Mesendoderm (in vitro differentiated cells): ENCODE measurements around the gene RBFOX1.

Experiments used
- DNase-seq: peaks from one replicate; pipeline ENCODE4 v3.0.0; 2013
- H2AK5ac ChIP-seq: 2 replicates; pipeline ENCODE4 v1.6.1; 2013; ENCODE audit warnings: low read length, inconsistent platforms
- H2BK120ac ChIP-seq: 2 replicates; pipeline ENCODE4 v1.6.1; 2013; ENCODE audit warnings: low read depth, mild to moderate bottlenecking, low read length, moderate library complexity, mixed read lengths
- H2BK15ac ChIP-seq: replicated peaks from 2 replicates; pipeline ENCODE4 v1.6.1; 2013; ENCODE audit warnings: low read depth, mild to moderate bottlenecking, moderate library complexity
- H2BK5ac ChIP-seq: 2 replicates; pipeline ENCODE4 v1.6.1; 2013; ENCODE audit warnings: low read length, inconsistent platforms
- H3K18ac ChIP-seq: 2 replicates; pipeline ENCODE4 v1.6.1; 2013; ENCODE audit warnings: mild to moderate bottlenecking, low read length, mixed read lengths
- H3K23ac ChIP-seq: one replicate; pipeline ENCODE4 v1.6.1; 2013; ENCODE audit warnings: low read length
- H3K27ac ChIP-seq: 2 replicates; pipeline ENCODE4 v1.5.1; 2013; ENCODE audit warnings: low read depth, mild to moderate bottlenecking, inconsistent platforms, low read length, moderate library complexity
- H3K27me3 ChIP-seq: 2 replicates; pipeline ENCODE4 v1.6.1; 2013; ENCODE audit warnings: low read length, control low read depth, mild to moderate bottlenecking, inconsistent platforms; ENCODE audit not compliant: insufficient read depth, poor library complexity
- H3K36me3 ChIP-seq: 2 replicates; pipeline ENCODE4 v1.6.1; 2013; ENCODE audit warnings: low read length, inconsistent platforms; ENCODE audit not compliant: control insufficient read depth, insufficient read depth
- H3K4ac ChIP-seq: one replicate; pipeline ENCODE4 v1.6.1; 2013; ENCODE audit warnings: low read depth, mild to moderate bottlenecking, low read length, moderate library complexity
- H3K4me1 ChIP-seq: 2 replicates; pipeline ENCODE4 v1.6.1; 2013; ENCODE audit warnings: low read depth, low read length, inconsistent platforms; ENCODE audit not compliant: control insufficient read depth
- H3K4me2 ChIP-seq: 2 replicates; pipeline ENCODE4 v1.6.1; 2013; ENCODE audit warnings: low read length
- H3K4me3 ChIP-seq: 2 replicates; pipeline ENCODE4 v1.5.1; 2013; ENCODE audit warnings: mild to moderate bottlenecking, low read length
- H3K56ac ChIP-seq: one replicate; pipeline ENCODE4 v1.6.1; 2013; ENCODE audit warnings: low read length
- H3K79me1 ChIP-seq: 2 replicates; pipeline ENCODE4 v1.6.1; 2013; ENCODE audit warnings: low read length, inconsistent platforms
- H3K79me2 ChIP-seq: 2 replicates; pipeline ENCODE4 v1.6.1; 2013; ENCODE audit warnings: mild to moderate bottlenecking, low read length; ENCODE audit not compliant: control insufficient read depth, insufficient read depth
- H3K9ac ChIP-seq: 2 replicates; pipeline ENCODE4 v1.6.1; 2013; ENCODE audit warnings: low read length, inconsistent platforms
- H4K5ac ChIP-seq: one replicate; pipeline ENCODE4 v1.6.1; 2013; ENCODE audit warnings: low read length
- H4K8ac ChIP-seq: one replicate; pipeline ENCODE4 v1.6.1; 2013; ENCODE audit warnings: low read depth, mild to moderate bottlenecking, control low read depth, low read length, moderate library complexity
- WGBS: extraction: QIAGEN DNeasy Blood & Tissue Kit; methylation state at CpG from one replicate; pipeline ENCODE4 v1.1.7; 2013; ENCODE audit warnings: low lambda C conversion rate, missing lambda C conversion rate; ENCODE audit not compliant: insufficient coverage; ENCODE audit errors: extremely low coverage; 5-methylcytosine and 5-hydroxymethylcytosine counted together

Gene RBFOX1

GRCh38 chr16:7361416-7362129, 28.9 kb downstream of the RBFOX1 start:
- Histone ChIP-seq H3K79me1 (no peaks in the 10 kb centered on the region), H3K79me2 (no peaks in the 10 kb centered on the region), H2AK5ac (no peak overlapping the region), H3K4ac (no peak overlapping the region), H3K9ac (no peak overlapping the region), H4K5ac (no peak overlapping the region), H3K27ac (no peak overlapping the region), H3K4me1 (no peaks in the 10 kb centered on the region), H3K23ac (no peak overlapping the region), H3K56ac (no peak overlapping the region), H3K18ac (no peak overlapping the region), H3K36me3 (no peaks in the 10 kb centered on the region), H2BK5ac (no peak overlapping the region), H3K4me3 (no peak overlapping the region), H2BK120ac (no peak overlapping the region), H3K4me2 (no peak overlapping the region), H4K8ac (no peak overlapping the region), H2BK15ac (no peak overlapping the region), H3K27me3 (no peaks in the 10 kb centered on the region)
- DNase-seq = no peak
- WGBS = 100% methylated on average over 2 of the region's 10 CpGs

DNA sequence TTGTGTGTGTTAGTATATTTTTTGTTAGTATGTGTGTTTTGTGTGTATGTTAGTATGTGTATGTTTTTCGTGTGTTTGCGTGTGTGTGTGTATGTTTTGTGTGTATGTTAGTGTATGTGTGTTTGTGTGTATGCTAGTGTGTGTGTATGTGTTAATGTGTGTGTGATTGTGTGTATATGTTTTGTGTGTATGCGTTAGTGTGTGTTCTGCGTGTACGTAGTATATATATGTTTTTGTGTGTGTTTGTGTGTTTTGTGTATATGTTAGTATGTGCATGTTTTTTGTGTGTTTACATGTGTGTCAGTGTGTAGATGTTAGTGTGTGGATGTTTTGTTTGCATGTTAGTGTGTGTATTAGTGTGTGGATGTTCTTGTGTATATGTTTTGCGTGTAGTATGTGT, 29.6 kb downstream of the RBFOX1 start:
- H3K36me3 ChIP-seq = no peaks in the 10 kb centered on the region
- no peak for DNase-seq
- H3K27ac ChIP-seq = no peak overlapping the region
- no peak overlapping the region for H2BK5ac ChIP-seq
- H3K18ac ChIP-seq = no peak overlapping the region
- H3K23ac ChIP-seq = no peak overlapping the region
- H3K79me2 ChIP-seq = no peaks in the 10 kb centered on the region
- no peaks in the 10 kb centered on the region for H3K79me1 ChIP-seq
- no peaks in the 10 kb centered on the region for H3K27me3 ChIP-seq
- no peak overlapping the region for H3K4me3 ChIP-seq
- 100% methylated on average over 5 of the region's 6 CpGs for WGBS
- H3K4me2 ChIP-seq = no peak overlapping the region
- H2BK15ac ChIP-seq = no peak overlapping the region
- H3K56ac ChIP-seq = no peak overlapping the region
- H3K4ac ChIP-seq = no peak overlapping the region
- no peak overlapping the region for H2AK5ac ChIP-seq
- no peak overlapping the region for H2BK120ac ChIP-seq
- H4K8ac ChIP-seq = no peak overlapping the region
- H3K4me1 ChIP-seq = no peaks in the 10 kb centered on the region
- H4K5ac ChIP-seq = no peak overlapping the region
- H3K9ac ChIP-seq = no peak overlapping the region

GRCh38 chr16:7363422-7364417, 31.1 kb downstream of the RBFOX1 start:
- Histone ChIP-seq H2BK15ac (no peak overlapping the region), H3K79me2 (no peaks in the 10 kb centered on the region), H4K5ac (no peak overlapping the region), H2AK5ac (no peak overlapping the region), H3K4ac (no peak overlapping the region), H3K4me1 (no peaks in the 10 kb centered on the region), H3K4me2 (no peak overlapping the region), H2BK120ac (no peak overlapping the region), H2BK5ac (no peak overlapping the region), H3K79me1 (no peaks in the 10 kb centered on the region), H3K4me3 (no peak overlapping the region), H3K18ac (no peak overlapping the region), H4K8ac (no peak overlapping the region), H3K23ac (no peak overlapping the region), H3K56ac (no peak overlapping the region), H3K27me3 (no peaks in the 10 kb centered on the region), H3K36me3 (no peaks in the 10 kb centered on the region), H3K27ac (no peak overlapping the region), H3K9ac (no peak overlapping the region)
- WGBS = no CpG with 5 or more reads among the region's 18 CpGs
- peak; percentile 27 for DNase-seq

GRCh38 chr16:7366041-7366440, 33.4 kb downstream of the RBFOX1 start:
- H2BK5ac ChIP-seq = no peak overlapping the region
- no peak overlapping the region for H3K18ac ChIP-seq
- no peaks in the 10 kb centered on the region for H3K27me3 ChIP-seq
- no peak overlapping the region for H2BK15ac ChIP-seq
- no peak overlapping the region for H4K8ac ChIP-seq
- no peaks in the 10 kb centered on the region for H3K79me1 ChIP-seq
- no peak overlapping the region for H3K9ac ChIP-seq
- H3K23ac ChIP-seq = no peak overlapping the region
- no peak overlapping the region for H3K56ac ChIP-seq
- no CpG with 5 or more reads among the region's 7 CpGs for WGBS
- no peak overlapping the region for H3K27ac ChIP-seq
- H4K5ac ChIP-seq = no peak overlapping the region
- DNase-seq = no peak
- no peaks in the 10 kb centered on the region for H3K36me3 ChIP-seq
- no peak overlapping the region for H3K4ac ChIP-seq
- H3K4me2 ChIP-seq = no peak overlapping the region
- no peak overlapping the region for H2AK5ac ChIP-seq
- H3K4me3 ChIP-seq = no peak overlapping the region
- H3K79me2 ChIP-seq = no peaks in the 10 kb centered on the region
- H3K4me1 ChIP-seq = no peaks in the 10 kb centered on the region
- H2BK120ac ChIP-seq = no peak overlapping the region

DNA sequence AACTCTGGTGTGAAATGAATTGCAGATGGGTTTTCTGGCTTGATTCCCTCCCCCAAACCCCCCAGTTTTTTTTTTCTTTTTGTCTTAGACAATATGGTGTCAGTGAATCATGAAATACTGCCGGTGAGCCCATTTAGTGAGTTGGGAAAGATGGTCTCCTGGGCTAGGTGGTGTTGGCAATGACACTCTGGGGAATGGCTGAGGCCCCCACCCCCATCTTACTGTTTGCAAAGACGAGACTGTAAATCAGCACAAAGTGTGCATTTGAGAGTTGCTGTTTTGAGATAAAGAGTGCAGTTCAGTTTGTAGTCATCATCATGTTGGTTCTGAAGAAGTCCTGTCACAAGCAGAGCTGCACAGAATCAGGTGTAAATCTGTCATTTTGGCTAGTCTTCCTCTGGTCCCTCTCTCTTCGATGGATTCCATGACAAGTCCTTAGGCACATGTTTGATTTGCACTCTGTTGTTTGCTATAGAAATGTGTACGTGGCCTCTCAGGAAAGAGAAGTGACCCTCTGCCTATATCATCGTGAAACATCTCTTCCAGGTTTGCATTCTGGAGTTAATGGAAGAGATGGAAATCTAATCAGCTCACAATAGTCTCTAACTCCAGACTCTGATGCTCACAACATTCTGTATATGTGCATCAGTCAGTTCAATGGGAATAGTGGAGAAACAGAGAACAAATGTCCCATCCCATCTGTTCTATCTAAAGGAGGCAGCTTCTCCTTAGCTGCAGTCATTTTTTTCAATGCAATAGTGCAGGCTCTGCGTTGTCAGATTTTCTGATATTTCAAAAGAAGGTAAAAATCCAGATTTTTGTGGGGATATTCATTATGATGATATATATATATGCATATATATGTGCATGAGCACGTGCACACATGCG, 34.6 kb downstream of the RBFOX1 start:
- Histone ChIP-seq H3K27ac (no peak overlapping the region), H3K4ac (no peak overlapping the region), H2BK15ac (no peak overlapping the region), H3K4me1 (no peaks in the 10 kb centered on the region), H3K4me3 (no peak overlapping the region), H3K36me3 (no peaks in the 10 kb centered on the region), H3K79me1 (no peaks in the 10 kb centered on the region), H2AK5ac (no peak overlapping the region), H3K9ac (no peak overlapping the region), H3K18ac (no peak overlapping the region), H4K5ac (no peak overlapping the region), H3K27me3 (no peaks in the 10 kb centered on the region), H3K4me2 (no peak overlapping the region), H2BK120ac (no peak overlapping the region), H3K79me2 (no peaks in the 10 kb centered on the region), H3K56ac (no peak overlapping the region), H3K23ac (no peak overlapping the region), H4K8ac (no peak overlapping the region), H2BK5ac (no peak overlapping the region)
- no CpG with 5 or more reads among the region's 8 CpGs for WGBS
- DNase-seq = no peak
